Adrenal gland (tissue), 5 donors: ENCODE data around the gene ABHD16B.

ENCODE experiments used
- POLR2A ChIP-seq, 2 donors: fragments of 450-650 bp; IDR thresholded peaks; one replicate each; pipeline ENCODE4 v1.6.1; 2017; ENCODE audit warnings: antibody characterized with exemption in 2 of 2, mild to moderate bottlenecking in 2 of 2, moderate library complexity in 1 of 2
- TF ChIP-seq, protein P1 (sequence below), 6 experiments: fragments of 450-650 bp in 4 of 6; fragments of 200-600 bp in 2 of 6; sonication (generic) in 1 of 6; IDR thresholded peaks; 1 replicate in 5 of 6; 2 replicates in 1 of 6; pipeline versions ENCODE4 v1.5.1 to v1.8.0; 2016 to 2021; ENCODE audit warnings: antibody characterized with exemption in 6 of 6, mild to moderate bottlenecking in 2 of 6, moderate library complexity in 1 of 6
- donor health status: DM: no; HTN: no; CAD: no.

DNA sequence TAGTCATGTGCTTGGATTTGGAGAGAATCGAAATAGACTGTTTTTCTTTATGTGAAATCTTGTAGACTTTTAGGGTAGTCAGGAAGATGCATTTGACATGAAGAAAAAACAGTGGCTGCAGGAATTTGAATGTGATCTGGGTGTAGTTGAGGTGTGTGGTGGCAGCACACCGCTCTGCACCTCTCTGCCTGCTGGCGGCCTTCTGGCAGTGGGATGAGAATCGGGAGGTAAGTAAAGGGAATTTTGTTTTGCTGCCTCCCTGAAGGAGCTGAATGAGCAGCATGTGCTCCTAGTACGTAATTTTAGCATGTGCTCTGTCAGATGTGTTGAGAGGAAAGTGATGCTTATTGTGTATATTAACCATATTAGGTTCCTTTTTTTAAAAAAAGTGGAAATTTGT lies 7.0 kb downstream of the ABHD16B start:
- TF ChIP-seq, protein P1, sequence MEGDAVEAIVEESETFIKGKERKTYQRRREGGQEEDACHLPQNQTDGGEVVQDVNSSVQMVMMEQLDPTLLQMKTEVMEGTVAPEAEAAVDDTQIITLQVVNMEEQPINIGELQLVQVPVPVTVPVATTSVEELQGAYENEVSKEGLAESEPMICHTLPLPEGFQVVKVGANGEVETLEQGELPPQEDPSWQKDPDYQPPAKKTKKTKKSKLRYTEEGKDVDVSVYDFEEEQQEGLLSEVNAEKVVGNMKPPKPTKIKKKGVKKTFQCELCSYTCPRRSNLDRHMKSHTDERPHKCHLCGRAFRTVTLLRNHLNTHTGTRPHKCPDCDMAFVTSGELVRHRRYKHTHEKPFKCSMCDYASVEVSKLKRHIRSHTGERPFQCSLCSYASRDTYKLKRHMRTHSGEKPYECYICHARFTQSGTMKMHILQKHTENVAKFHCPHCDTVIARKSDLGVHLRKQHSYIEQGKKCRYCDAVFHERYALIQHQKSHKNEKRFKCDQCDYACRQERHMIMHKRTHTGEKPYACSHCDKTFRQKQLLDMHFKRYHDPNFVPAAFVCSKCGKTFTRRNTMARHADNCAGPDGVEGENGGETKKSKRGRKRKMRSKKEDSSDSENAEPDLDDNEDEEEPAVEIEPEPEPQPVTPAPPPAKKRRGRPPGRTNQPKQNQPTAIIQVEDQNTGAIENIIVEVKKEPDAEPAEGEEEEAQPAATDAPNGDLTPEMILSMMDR (IDR thresholded peaks at IDR 0.05): no peak
- TF ChIP-seq POLR2A (IDR thresholded peaks at IDR 0.05): no peak
